Measurements from ENCODE around the gene TTC38. TPM values are rescaled to one million over a fixed set of nuclear protein-coding genes. Genes with fewer than 3 reads are reported as not detected.

The TTC38 gene
- total RNA-seq, 1 experiment from 2014 or later: 21.9 TPM

GRCh38 chr22:46339956-46340355 is 72.1 kb downstream of the TTC38 start:
- DNase-seq: no peak
- Histone ChIP-seq H2AFZ (ENCODE audit: low read length) (no peak overlapping the region), H3K27me3 (ENCODE audit: low read length) (no peaks in the 10 kb centered on the region), H3K4me2 (ENCODE audit: low read depth, low read length, poor library complexity, severe bottlenecking) (no peak overlapping the region), H4K20me1 (ENCODE audit: insufficient read depth, low read depth, low read length) (peaks cover 21% of the 10 kb centered on the region; the same call in 1 of the 2 replicates), H3K79me2 (ENCODE audit: low read length) (peaks cover 57% of the 10 kb centered on the region), H3K4me1 (ENCODE audit: low read length) (peaks cover 11% of the 10 kb centered on the region), H3K9me2 (replicated peaks; ENCODE audit: insufficient read depth, low read length) (no peaks in the 10 kb centered on the region), H3K4me3 (ENCODE audit: low read length) (no peak overlapping the region), H3K9ac (ENCODE audit: low read length) (no peak overlapping the region), H3K27ac (ENCODE audit: low read length) (no peak overlapping the region), H3K9me3 (ENCODE audit: low read length) (no peaks in the 10 kb centered on the region), H3K36me3 (ENCODE audit: insufficient read depth, low read length) (peaks cover 29% of the 10 kb centered on the region)

- H3K36me3 ChIP-seq (ENCODE audit: insufficient read depth, low read length): peaks cover 29% of the 10 kb centered on the region
- no peaks in the 10 kb centered on the region for H3K9me3 ChIP-seq (ENCODE audit: low read length)
- H2AFZ ChIP-seq (ENCODE audit: low read length): no peak overlapping the region
- H4K20me1 ChIP-seq (ENCODE audit: insufficient read depth, low read depth, low read length): peaks cover 21% of the 10 kb centered on the region; the same call in 1 of the 2 replicates
- peaks cover 56% of the 10 kb centered on the region for H3K79me2 ChIP-seq (ENCODE audit: low read length)
- DNase-seq: no peak
- peaks cover 8% of the 10 kb centered on the region for H3K4me1 ChIP-seq (ENCODE audit: low read length)
- H3K27me3 ChIP-seq (ENCODE audit: low read length): no peaks in the 10 kb centered on the region
- H3K27ac ChIP-seq (ENCODE audit: low read length): no peak overlapping the region
- H3K9me2 ChIP-seq (replicated peaks; ENCODE audit: insufficient read depth, low read length): no peaks in the 10 kb centered on the region
- H3K9ac ChIP-seq (ENCODE audit: low read length): no peak overlapping the region
- no peak overlapping the region for H3K4me3 ChIP-seq (ENCODE audit: low read length)
- no peak overlapping the region for H3K4me2 ChIP-seq (ENCODE audit: low read depth, low read length, poor library complexity, severe bottlenecking)
Observed at GRCh38 chr22:46340676-46341075, 72.9 kb downstream of the TTC38 start.

Other genes starting within 250 kb of the TTC38 start
- gene PPARA, start 117.5 kb upstream of the TTC38 start, total RNA-seq (2014; rRNA removed; shearing (Covaris generic); ENCODE audit: low replicate concordance): 18.3 and 23.5 TPM in 2 replicates
- gene CDPF1, start 17.7 kb upstream of the TTC38 start, total RNA-seq (2014; rRNA removed; shearing (Covaris generic); ENCODE audit: low replicate concordance): 9.8 and 20.7 TPM in 2 replicates
- not detected in 2 replicates for gene PKDREJ, start 4.7 kb upstream of the TTC38 start, total RNA-seq (2014; rRNA removed; shearing (Covaris generic); ENCODE audit: low replicate concordance)
- gene GTSE1, start 28.9 kb downstream of the TTC38 start, total RNA-seq (2014; rRNA removed; shearing (Covaris generic); ENCODE audit: low replicate concordance): 15.3 TPM in 2 replicates
- gene TRMU, start 67.7 kb downstream of the TTC38 start, total RNA-seq (2014; rRNA removed; shearing (Covaris generic); ENCODE audit: low replicate concordance): 48.4 and 61.0 TPM in 2 replicates

All from Karpas-422 (cell line).